ENCODE measurements around the gene HERC6. TPM values are rescaled to one million over a fixed set of nuclear protein-coding genes. Genes with fewer than 3 reads are reported as not detected.
"Not testable (repeated sequence)": the region's sequence is repeated elsewhere in the genome, so short reads cannot be mapped to it uniquely, and the experiment has no call there.

Gene HERC6
- total RNA-seq, 2 donors from 2014 or later = 6.2 to 7.3 TPM

DNA sequence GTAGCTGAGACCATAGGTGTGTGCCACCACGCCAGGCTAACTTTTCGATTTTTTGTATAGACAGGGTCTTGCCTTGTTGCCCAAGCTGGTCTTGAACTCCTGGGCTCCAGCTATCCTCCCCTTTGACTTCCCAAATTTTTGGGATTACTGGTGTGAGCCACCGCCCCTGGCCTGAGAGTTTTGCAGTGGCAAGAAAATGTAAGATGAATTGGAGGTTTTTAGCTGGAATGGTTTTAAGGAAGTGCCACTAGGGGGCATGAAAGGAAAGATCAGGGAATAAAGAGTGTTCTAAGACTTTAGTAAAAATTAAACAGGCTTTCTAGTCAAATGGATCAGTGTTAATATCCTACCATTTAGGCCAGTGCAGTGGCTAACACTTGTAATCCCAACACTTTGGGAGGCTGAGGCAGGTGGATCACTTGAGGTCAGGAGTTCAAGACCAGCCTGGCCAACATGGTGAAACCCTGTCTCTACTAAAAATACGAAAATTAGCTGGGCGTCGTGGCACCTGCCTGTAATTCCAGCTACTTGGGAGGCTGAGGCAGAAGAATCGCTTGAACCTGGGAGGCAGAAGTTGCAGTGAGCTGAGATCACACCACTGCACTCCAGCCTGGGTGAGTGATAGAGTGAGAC, 9.4 kb upstream of the HERC6 start:
- DNase-seq (ENCODE audit: low spot score) = not testable (repeated sequence)
- intact Hi-C loops (cut with DNase I) = loop anchor here in 1 of 2 donors (10.0 kb wide), 1 partner anchor 146 kb away; no protein-coding TSS in a partner anchor

DNA sequence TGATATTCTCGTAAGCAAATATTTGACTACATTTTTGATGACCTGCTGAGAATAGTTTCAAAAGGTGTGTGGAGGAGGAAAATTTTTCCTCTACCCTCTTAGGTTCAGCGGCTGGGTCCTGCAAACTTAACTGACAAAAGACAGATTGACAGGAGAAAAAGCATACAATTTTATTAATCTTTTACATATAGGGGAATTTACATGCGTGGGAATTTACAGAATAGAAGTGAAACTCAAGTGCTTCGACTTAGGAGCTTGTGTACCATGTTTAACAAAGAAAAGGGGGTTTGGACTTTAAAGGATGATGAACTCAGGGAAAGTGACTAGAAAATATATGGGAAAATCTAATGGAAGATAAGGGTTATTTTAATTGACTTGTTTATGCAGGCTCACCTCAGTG, 2.5 kb downstream of the HERC6 start:
- intact Hi-C loops (cut with DNase I) = loop anchor here in 1 of 2 donors (10.0 kb wide), 1 partner anchor 1076 kb away; no protein-coding TSS in a partner anchor
- no peak for DNase-seq (ENCODE audit: low spot score)

DNA sequence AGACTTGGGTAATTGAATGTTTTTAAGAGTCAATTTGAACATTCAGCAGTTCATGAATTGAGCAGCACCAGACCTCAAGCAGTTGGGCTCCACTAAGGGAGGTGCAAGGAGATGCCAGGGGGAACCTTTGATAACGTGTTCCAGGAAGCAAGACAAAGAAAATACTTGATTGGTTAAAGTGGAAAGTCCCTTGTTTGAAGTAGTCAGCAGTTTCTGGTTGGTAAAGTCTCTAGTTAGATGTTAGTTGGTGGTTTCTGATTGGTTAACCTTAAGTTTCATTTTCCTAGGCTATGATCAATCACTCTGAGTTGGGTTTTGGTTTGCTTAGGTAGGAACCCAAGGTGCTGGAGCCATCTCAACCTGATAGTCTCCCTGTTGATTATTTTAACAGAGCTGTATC, 4.0 kb downstream of the HERC6 start:
- intact Hi-C loops (cut with DNase I) = loop anchor here in 1 of 2 donors (10.0 kb wide), 1 partner anchor 1078 kb away; no protein-coding TSS in a partner anchor
- no peak for DNase-seq (ENCODE audit: low spot score)

DNA sequence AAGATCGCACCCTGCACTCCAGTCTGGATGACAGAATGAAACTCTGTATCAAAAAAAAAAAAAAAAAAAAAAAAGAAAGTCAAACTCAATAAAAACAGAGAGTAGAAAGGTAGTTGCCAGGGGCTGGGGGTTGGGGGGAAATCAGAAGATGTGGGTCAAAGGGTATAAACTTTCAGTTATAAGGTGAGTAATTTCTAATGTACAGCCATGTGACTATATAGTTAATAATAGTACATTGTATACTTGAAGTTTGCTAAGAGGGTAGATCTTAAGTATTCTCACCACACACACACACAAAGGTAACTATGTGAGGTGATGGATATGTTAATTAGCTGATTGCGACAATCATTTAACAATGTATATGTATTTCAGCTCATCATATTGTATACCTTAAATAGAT, 11.5 kb downstream of the HERC6 start:
- intact Hi-C loops (cut with DNase I) = loop anchor here in 1 of 2 donors (10.0 kb wide), 1 partner anchor 1655 kb away; no protein-coding TSS in a partner anchor
- DNase-seq (ENCODE audit: low spot score) = no peak

DNA sequence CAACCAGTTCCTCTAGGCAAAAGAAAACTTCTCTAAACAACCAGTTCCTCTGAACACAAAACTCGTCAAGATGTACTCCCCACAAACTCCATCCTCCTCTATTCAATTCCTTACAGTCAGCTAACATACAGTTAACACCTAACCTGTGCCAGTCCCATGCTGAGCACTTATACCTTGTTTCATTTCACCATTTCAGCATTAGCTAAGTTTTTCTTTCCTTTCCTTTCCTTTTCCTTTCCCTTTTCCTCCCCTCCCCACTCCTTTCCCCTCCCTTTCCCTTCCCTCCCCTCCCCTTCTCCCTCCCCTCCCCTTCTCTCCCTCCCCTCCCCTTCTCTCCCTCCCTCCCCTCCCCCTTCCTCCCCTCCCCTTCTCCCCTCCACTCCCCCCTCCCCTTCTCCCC, 13.1 kb downstream of the HERC6 start:
- no peak for DNase-seq (ENCODE audit: low spot score)
- intact Hi-C loops (cut with DNase I) = loop anchor here in 1 of 2 donors (10.0 kb wide), 1 partner anchor 1653 kb away; no protein-coding TSS in a partner anchor

DNA sequence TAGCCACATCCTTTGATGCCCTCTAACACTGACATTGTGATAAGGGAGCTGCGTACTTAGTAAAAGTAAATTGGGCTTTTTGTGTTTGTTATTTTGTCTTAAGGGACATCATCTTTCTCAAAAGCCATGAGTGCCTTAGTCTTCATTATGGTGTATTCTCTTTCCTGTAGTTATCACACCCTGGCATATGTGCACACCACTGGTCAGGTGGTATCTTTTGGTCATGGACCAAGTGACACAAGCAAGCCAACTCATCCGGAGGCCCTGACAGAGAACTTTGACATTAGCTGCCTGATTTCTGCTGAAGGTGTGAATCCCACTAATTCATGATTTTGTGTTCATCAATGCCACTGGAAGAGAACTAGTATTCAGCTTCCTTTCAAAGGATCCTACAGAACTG, 18.0 kb downstream of the HERC6 start:
- no peak for DNase-seq (ENCODE audit: low spot score)
- intact Hi-C loops (cut with DNase I) = loop anchor here in 1 of 2 donors (10.0 kb wide), 1 partner anchor 1648 kb away; no protein-coding TSS in a partner anchor

DNA sequence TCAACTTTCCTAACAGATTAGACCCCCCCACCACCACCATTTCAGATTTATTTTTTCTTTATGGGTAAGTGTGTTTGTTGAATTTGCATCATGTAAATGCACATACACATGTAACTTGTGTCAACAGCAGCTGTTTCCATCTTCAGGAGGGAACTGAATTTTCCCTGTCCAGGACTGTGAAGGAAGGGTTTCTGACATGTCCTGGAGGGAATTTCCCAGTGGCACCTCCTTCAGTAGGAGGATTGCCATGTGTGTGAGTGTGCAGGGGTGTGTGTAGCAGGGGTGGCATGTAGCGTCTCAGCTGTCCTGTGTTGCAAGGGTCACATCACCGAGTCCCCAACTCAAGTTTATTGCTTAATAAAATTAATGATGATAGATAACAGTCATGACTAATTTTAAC, 19.7 kb downstream of the HERC6 start:
- intact Hi-C loops (cut with DNase I) = loop anchor here in 1 of 2 donors (10.0 kb wide), 1 partner anchor 1646 kb away; no protein-coding TSS in a partner anchor
- no peak for DNase-seq (ENCODE audit: low spot score)

DNA sequence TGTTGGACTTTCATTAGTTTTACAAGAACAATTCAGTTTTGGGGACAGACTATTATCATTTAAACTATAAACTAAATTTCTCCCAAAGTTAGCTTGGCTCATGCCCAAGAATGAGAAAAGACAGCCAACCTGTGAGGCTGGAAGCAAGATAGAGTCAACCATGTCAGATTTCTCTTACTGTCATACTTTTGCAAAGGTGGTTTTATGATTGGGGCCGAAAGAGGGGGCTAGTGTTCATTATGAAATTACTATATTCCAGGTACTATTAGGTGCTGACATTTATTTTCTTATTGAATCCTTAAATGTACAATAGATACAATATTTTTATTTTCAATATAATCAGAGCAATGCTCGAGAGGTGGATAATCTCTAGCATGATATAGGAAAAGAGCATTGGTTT, 30.6 kb downstream of the HERC6 start:
- intact Hi-C loops (cut with DNase I) = no loop called here
- no peak for DNase-seq (ENCODE audit: low spot score)

DNA sequence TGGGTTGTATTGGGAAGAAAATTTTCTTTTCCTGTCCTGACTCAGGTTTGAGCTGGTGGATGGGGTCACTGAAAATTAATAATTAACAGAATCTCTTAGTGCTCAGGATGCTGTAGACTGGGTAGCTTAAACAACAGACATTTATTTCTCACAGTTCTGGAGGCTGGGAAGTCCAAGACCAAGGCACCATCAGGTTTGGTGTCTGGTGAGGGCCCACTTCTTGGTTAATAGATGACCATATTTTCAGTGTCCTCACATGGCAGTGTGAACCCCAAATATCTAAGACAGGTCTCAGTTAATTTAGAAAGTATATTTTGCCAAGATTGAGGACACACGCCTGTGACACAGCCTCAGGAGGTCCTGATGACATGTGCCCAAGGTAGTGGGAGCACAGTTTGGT, 31.1 kb downstream of the HERC6 start:
- intact Hi-C loops (cut with DNase I) = loop anchor here in 1 of 2 donors (5.0 kb wide), 1 partner anchor 963 kb away; no protein-coding TSS in a partner anchor
- DNase-seq (ENCODE audit: low spot score) = no peak

DNA sequence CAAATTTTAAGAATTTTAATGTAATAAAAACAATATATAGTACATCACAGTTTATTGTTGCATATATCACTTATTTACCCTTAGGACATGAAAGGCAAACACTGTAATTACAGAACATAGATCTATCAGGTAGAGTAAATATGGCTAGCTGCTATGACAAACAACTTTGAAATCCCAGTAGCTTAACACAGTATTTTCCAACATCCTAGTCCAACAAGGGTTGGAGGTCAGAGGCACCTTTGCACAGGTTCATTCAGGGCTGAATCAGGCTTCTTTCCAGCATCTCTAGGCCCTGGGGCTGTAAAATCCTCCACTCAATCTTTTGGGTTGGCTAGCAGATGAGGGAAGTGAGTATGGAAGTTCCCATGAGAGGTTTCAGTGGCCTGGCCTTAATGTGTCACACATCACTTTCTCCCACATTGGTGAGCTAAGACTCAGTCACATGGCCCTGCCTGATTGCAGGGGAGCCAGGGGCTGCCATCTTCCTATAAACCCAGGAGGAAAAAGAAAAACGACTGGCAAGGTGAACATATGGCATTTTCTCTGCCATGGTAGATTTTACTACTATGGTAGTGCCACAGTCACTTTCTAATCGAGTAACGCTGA, 32.9 kb downstream of the HERC6 start:
- DNase-seq (ENCODE audit: low spot score) = no peak
- intact Hi-C loops (cut with DNase I) = loop anchor here in 1 of 2 donors (5.0 kb wide), 1 partner anchor 961 kb away; no protein-coding TSS in a partner anchor

DNA sequence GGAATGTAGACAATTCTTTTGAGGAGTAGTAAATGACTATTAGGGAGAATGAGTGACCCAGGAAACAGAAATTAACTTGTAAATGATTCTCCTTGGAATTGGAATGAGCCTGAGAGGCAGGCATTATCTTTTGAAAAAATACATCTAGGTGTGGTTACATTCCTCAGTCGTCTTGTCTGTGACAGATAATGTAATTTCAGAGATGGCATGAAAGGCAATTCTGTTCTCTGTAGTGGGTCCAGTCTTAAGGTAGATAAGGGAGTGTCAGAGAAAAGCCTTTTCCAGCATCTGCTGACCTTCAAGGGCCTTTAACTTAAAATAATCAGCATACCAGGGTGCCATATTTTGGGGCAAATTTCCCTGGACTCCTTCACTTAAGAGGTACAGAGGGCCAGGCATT, 35.1 kb downstream of the HERC6 start:
- no peak for DNase-seq (ENCODE audit: low spot score)
- intact Hi-C loops (cut with DNase I) = loop anchor here in 1 of 2 donors (5.0 kb wide), 1 partner anchor 958 kb away; no protein-coding TSS in a partner anchor

DNA sequence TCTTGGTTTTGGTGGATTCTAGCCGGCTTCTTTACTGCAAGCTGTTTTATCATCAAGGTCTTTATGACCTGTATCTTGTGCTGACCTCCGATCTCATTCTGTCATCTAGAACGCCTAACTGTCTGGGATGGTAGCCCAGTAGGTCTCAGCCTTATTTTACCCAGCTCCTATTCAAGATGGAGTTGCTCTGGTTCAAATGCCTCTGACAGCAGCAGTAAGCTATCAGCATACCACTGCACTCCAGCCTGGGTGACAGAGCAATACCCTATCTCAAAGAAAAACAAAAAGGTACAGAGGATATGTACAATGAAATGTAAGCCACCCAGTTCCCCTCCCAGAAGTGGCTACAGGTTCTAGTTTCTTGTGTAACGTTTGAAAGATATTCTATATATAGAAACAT, 36.1 kb downstream of the HERC6 start:
- DNase-seq (ENCODE audit: low spot score) = no peak
- intact Hi-C loops (cut with DNase I) = loop anchor here in 1 of 2 donors (5.0 kb wide), 1 partner anchor 958 kb away; no protein-coding TSS in a partner anchor

DNA sequence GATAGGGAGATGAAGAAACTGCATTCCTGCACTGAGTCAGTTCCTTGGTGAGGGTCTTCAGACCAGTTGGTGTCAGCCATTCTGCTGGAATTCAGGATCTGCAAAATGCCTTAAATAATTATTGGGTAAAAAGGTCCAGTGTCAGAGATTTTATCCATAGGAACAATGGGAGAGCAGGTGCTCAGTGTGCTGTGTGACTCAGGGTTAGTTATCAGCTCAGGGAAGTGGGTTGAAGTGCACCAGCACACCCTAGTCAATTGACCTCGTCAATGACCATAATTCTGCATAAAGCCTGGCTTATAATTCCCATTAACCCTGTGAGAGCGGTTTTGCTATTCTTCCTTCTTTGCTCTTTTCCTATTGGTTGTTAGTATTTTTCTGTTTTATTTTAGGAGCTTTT, 37.3 kb downstream of the HERC6 start:
- intact Hi-C loops (cut with DNase I) = no loop called here
- DNase-seq (ENCODE audit: low spot score) = no peak

DNA sequence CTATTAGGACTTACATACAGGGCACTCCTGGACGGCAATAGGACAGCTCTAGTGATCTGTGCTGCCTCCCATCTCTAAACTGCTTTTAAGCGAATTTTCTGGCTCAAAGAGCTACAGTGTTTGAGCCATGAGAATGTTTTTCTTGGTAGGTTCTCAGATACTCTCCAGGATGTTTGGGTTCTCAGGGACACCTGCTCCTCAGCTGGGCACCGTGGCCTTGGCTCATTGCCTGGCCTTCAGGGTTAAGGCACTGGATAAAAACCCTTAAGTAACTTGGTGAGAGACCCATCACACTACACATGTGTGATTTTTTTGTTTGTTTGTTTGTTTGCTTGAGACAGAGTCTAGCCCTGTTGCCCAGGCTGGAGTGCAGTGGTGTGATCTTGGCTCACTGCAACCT, 39.8 kb downstream of the HERC6 start:
- DNase-seq (ENCODE audit: low spot score) = no peak
- intact Hi-C loops (cut with DNase I) = no loop called here

DNA sequence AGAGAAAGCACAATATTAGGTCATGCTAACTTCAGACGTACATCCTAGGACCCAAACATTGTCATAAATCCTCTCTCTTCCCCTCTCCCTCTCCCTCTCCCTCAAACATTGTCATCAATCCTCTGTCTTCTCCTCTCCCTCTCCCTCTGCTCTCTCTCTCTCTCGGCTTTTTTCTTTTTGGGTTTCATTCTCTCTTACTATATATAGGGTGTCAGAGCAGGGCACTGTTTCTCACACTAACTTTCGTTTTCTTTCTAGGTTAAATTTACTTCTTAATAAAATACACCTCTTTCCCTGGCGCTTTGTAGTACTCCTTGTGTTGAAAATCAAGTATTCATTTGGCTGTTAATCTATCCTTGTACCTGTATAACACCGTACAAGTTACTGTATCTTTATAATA, 41.2 kb downstream of the HERC6 start:
- no peak for DNase-seq (ENCODE audit: low spot score)
- intact Hi-C loops (cut with DNase I) = no loop called here

DNA sequence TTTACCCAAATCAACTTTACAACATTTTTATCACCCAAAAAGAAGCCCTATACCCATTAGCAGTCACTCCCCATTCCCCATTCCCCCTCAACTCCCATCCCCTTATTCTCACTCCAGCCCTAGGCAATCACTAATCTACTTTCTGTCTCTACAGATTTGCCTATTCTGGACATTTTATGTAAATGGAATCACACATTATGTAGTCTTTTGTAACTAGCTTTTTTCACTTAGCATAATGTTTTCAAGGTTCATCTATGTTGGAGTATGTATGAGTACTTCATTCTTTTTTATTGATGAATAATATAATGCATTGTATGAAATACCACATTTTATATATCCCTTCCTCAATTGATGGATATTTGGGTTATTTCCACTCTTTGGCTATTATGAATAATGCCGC, 42.2 kb downstream of the HERC6 start:
- intact Hi-C loops (cut with DNase I) = no loop called here
- no peak for DNase-seq (ENCODE audit: low spot score)

DNA sequence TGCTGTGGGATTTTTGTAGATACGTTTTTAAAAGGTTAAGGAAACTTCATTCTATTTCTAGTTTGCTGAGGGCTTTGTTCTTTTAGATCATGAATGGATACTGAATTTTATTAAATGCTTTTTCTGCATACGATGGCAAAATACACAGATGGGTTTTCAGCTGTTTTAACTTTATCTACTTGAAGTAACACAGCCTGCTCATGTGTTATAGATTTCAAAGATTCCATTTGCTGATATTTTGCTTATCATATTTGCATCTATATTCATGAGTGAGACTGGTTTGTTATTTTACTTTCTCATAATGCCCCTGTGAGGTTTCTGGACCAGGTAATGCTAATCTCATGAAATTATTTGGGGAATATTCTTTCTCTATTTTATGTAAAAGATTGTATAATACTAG, 43.8 kb downstream of the HERC6 start:
- no peak for DNase-seq (ENCODE audit: low spot score)
- intact Hi-C loops (cut with DNase I) = no loop called here

DNA sequence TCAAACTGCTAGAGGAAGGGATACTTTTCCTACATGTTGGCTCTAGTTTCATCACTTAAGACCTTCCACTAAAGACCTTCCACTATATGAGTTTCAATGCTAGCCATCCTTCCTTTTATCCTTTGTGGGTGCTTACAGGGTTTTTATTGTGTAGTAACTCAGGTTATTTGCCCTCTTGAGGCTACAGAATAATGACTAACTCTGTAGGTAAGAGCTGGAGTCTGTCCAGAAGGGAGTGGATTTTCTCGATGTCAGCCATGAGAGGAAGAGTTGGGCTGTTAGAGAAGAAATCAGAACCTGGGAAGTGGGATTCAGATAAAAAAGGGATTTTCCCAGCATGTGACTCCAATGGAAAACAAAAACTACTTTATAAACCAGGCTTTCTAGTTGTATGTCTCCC, 50.7 kb downstream of the HERC6 start:
- DNase-seq (ENCODE audit: low spot score) = no peak
- intact Hi-C loops (cut with DNase I) = no loop called here

DNA sequence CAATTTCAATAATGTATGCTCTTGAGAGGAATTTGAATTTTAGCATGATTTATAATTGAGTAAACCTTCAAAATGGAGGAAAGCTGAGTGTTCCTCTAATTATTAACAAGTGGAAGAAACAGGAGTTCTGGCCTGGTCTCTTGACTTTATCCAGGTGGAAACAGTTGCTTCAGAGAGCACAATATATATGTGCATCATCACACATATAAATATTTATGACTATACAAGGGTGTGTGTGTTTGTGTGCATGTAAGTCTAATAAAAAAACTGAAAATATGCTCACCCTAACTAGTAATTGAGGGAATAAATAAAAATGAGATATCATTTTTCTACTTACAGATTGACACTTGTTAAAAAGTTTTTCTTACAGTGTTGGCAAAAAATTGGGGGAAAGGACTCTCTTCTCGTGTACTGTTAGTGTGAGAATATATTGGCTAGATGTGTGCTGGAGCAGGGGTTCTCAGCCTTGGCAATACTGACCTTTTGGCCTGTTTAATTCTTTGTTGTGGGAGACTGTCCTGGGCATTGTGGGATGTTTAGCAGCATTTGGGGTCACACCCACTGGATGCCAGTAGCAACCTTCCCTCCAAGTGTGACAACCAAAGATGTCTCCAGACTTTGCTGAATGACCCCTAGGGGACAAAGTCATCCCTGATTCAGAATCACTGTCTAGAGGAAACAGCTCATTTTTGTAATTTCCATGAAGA, 57.5 kb downstream of the HERC6 start:
- no peak for DNase-seq (ENCODE audit: low spot score)
- intact Hi-C loops (cut with DNase I) = no loop called here

DNA sequence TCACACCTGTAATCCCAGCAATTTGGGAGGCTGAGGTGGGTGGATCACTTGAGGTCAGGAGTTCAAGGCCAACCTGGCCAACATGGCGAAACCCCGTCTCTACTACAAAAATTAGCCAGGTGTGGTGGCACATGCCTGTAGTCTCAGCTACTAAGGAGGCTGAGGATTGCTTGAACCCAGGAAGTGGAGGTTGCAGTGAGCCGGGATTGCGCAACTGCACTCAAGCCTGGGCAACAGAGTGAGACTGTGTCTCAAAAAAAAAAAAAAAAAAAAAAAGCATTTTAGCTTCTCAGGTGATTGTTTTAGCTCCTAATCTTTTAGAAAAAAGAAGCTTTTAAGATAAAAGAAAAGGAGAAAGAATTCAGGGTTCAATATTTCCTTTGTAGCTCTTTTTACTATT, 59.2 kb downstream of the HERC6 start:
- DNase-seq (ENCODE audit: low spot score); intact Hi-C loops (cut with DNase I): not testable (repeated sequence)
